Right lobe of liver (tissue), 4 donors: ENCODE measurements around the gene NDUFA8.

Source experiments
- POLR2A ChIP-seq: fragments of 450-650 bp; IDR thresholded peaks from one replicate; pipeline ENCODE4 v1.6.1; 2017; ENCODE audit warnings: antibody characterized with exemption, mild to moderate bottlenecking
- TF ChIP-seq, protein P1 (sequence below), 4 donors: fragments of 200-600 bp in 3 of 4; fragments of 450-650 bp in 1 of 4; IDR thresholded peaks; one replicate each; pipeline versions ENCODE4 v1.5.1 to v1.8.0; 2016 to 2022; ENCODE audit warnings: antibody characterized with exemption in 4 of 4, mild to moderate bottlenecking in 2 of 4
- donor health status: DM: no; HTN: no; CAD: no.
- donor health status: DM: no; HTN: no; CAD: no.
- donor health status: DM: no; HTN: yes; CAD: no.

DNA sequence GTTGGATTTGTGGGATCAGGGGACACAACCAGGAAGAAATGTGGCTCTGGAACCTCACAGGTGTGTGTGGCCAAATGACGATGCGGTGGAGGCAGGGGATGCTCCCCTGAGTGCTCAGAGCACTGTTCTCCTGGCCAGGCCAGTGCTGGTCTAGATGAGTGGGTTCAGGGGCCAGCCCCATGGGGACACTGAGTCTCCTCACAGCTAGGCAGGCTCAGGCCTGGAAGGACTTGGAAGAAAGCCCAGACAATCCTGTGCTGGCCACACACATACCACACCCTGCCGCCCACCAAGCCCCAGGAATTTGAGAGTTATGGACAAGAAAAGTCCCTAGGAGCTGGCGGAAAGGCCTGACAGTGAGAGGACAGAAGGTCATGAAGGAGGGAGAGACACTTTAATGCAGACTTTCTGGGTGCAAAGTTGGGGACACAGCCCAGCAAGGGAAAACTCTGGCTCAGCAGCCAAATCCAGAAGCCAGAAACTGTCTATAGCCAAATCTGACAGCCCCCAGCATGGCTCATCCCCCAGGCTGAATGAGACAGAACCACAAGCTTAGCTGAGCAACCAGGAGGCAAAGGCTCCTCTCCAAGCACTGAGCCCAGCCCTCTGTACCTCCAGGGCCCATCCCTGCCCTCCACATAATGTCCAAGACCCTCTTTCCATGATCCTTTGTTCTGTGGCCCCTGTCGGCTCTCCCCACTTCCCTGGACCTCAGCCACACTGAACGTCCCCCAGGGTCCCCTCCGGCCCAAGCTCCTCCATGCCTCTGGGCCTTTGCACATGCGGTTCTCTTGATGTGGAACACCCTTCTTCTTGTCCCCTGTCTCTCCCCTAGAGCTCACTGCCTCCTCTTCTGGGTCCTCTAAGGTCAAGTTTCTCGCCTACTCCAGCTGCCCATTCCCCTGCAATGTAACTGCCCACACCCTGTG lies 46.8 kb upstream of the NDUFA8 start:
- no peak for TF ChIP-seq POLR2A
- TF ChIP-seq, protein P1, sequence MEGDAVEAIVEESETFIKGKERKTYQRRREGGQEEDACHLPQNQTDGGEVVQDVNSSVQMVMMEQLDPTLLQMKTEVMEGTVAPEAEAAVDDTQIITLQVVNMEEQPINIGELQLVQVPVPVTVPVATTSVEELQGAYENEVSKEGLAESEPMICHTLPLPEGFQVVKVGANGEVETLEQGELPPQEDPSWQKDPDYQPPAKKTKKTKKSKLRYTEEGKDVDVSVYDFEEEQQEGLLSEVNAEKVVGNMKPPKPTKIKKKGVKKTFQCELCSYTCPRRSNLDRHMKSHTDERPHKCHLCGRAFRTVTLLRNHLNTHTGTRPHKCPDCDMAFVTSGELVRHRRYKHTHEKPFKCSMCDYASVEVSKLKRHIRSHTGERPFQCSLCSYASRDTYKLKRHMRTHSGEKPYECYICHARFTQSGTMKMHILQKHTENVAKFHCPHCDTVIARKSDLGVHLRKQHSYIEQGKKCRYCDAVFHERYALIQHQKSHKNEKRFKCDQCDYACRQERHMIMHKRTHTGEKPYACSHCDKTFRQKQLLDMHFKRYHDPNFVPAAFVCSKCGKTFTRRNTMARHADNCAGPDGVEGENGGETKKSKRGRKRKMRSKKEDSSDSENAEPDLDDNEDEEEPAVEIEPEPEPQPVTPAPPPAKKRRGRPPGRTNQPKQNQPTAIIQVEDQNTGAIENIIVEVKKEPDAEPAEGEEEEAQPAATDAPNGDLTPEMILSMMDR (IDR thresholded peaks at IDR 0.05): no peak
